SK-N-SH treated with all-trans-retinoic acid at 6 μM for 48 hours (cell line): Measurements from ENCODE around the gene PIP5K1C.

Experiments
- ATAC-seq: fragments of 200-7000 bp; cut with Tn5 transposase; 3 replicates; pipeline ENCODE4 v1.9.1; 2020; ENCODE audit warnings: mild to moderate bottlenecking, moderate library complexity
- ARNTL ChIP-seq: fragments of 450-650 bp; formaldehyde crosslinking; IDR thresholded peaks from 2 replicates; pipeline ENCODE4 v1.5.0; 2020; ENCODE audit warnings: low read depth, mild to moderate bottlenecking, moderate library complexity, borderline replicate concordance
- BACH2 ChIP-seq: fragments of 250-450 bp; sonication (Bioruptor Pico); IDR thresholded peaks from 2 replicates; pipeline ENCODE4 v1.9.0; 2021; ENCODE audit warnings: mild to moderate bottlenecking, borderline replicate concordance
- ESRRG ChIP-seq: fragments of 250-450 bp; sonication (Bioruptor Pico); IDR thresholded peaks from 2 replicates; pipeline ENCODE4 v1.6.1; 2021; ENCODE audit warnings: mild to moderate bottlenecking
- GLIS3 ChIP-seq: fragments of 250-450 bp; sonication (Bioruptor Pico); IDR thresholded peaks from 2 replicates; pipeline ENCODE4 v1.5.0; 2020; ENCODE audit warnings: mild to moderate bottlenecking, moderate library complexity
- ISL1 ChIP-seq: fragments of 250-450 bp; sonication (Bioruptor Pico); IDR thresholded peaks from 2 replicates; pipeline ENCODE4 v2.1.2; 2022; ENCODE audit warnings: mild to moderate bottlenecking, moderate library complexity
- PPARA ChIP-seq: fragments of 250-450 bp; sonication (Bioruptor Pico); IDR thresholded peaks from 2 replicates; pipeline ENCODE4 v1.5.0; 2020; ENCODE audit warnings: mild to moderate bottlenecking, borderline replicate concordance
- SNAI2 ChIP-seq: fragments of 250-450 bp; sonication (Bioruptor Pico); IDR thresholded peaks from 2 replicates; pipeline ENCODE4 v1.5.0; 2020; ENCODE audit warnings: mild to moderate bottlenecking, moderate library complexity
- TCF4 ChIP-seq: fragments of 250-450 bp; sonication (Bioruptor Pico); IDR thresholded peaks from 2 replicates; pipeline ENCODE4 v1.8.0; 2021; ENCODE audit warnings: mild to moderate bottlenecking, moderate library complexity, borderline replicate concordance
- TOX ChIP-seq: fragments of 250-450 bp; sonication (Bioruptor Pico); IDR thresholded peaks from 2 replicates; pipeline ENCODE4 v1.8.0; 2021; ENCODE audit warnings: mild to moderate bottlenecking, moderate library complexity, borderline replicate concordance
- ZC3H10 ChIP-seq: fragments of 250-450 bp; sonication (Bioruptor Pico); IDR thresholded peaks from 2 replicates; pipeline ENCODE4 v1.5.1; 2021; ENCODE audit warnings: mild to moderate bottlenecking, moderate library complexity
- ZFP3 ChIP-seq: fragments of 250-450 bp; sonication (Bioruptor Pico); IDR thresholded peaks from 2 replicates; pipeline ENCODE4 v1.5.0; 2020; ENCODE audit warnings: mild to moderate bottlenecking, moderate library complexity
- ZFP30 ChIP-seq: fragments of 450-650 bp; formaldehyde crosslinking; IDR thresholded peaks from 2 replicates; pipeline ENCODE4 v1.5.0; 2022; ENCODE audit warnings: mild to moderate bottlenecking, moderate library complexity
- ZNF565 ChIP-seq: fragments of 450-650 bp; formaldehyde crosslinking; conservative IDR thresholded peaks from 2 replicates; pipeline ENCODE4 v1.5.0; 2020; ENCODE audit warnings: low read depth, mild to moderate bottlenecking, moderate library complexity
- ZNF70 ChIP-seq: fragments of 450-650 bp; formaldehyde crosslinking; IDR thresholded peaks from 2 replicates; pipeline ENCODE4 v1.5.0; 2020; ENCODE audit warnings: mild to moderate bottlenecking, moderate library complexity
- ZNF8 ChIP-seq: fragments of 450-650 bp; formaldehyde crosslinking; IDR thresholded peaks from 2 replicates; pipeline ENCODE4 v1.5.0; 2020; ENCODE audit warnings: mild to moderate bottlenecking, moderate library complexity
- TF ChIP-seq, protein P1 (sequence below): fragments of 250-450 bp; sonication (Bioruptor Pico); IDR thresholded peaks from 2 replicates; pipeline ENCODE4 v1.8.0; 2021; ENCODE audit warnings: low read depth, mild to moderate bottlenecking, moderate library complexity, borderline replicate concordance
- TF ChIP-seq, protein P2 (sequence below): fragments of 250-450 bp; sonication (Bioruptor Pico); IDR thresholded peaks from 2 replicates; pipeline ENCODE4 v1.5.1; 2020; ENCODE audit warnings: low read depth, mild to moderate bottlenecking, moderate library complexity
- TF ChIP-seq, protein P3 (sequence below): fragments of 250-450 bp; sonication (Bioruptor Pico); IDR thresholded peaks from 2 replicates; pipeline ENCODE4 v1.5.0; 2020; ENCODE audit warnings: mild to moderate bottlenecking, moderate library complexity

PIP5K1C gene

DNA sequence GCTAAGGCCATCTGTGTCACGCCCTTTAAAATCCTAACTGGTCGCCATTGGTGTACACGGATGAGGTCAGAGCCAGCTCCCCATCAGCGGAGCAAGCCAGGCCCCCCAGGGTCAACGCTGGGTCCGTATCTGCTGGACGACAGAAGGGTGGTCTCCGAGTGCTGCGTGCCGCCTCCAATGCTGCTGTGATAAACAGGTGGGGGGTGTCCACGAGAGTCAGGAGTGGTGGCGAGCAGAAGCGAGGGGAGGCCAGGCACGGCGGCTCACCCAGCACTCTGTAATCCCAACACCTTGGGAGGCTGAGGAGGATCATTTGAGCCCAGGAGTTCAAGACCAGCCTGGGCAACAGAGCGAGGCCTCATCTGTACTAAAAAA lies 42.9 kb downstream of the PIP5K1C start (continued):
- TF ChIP-seq TCF4 (CRISPR knock-in tag) = no peak

DNA sequence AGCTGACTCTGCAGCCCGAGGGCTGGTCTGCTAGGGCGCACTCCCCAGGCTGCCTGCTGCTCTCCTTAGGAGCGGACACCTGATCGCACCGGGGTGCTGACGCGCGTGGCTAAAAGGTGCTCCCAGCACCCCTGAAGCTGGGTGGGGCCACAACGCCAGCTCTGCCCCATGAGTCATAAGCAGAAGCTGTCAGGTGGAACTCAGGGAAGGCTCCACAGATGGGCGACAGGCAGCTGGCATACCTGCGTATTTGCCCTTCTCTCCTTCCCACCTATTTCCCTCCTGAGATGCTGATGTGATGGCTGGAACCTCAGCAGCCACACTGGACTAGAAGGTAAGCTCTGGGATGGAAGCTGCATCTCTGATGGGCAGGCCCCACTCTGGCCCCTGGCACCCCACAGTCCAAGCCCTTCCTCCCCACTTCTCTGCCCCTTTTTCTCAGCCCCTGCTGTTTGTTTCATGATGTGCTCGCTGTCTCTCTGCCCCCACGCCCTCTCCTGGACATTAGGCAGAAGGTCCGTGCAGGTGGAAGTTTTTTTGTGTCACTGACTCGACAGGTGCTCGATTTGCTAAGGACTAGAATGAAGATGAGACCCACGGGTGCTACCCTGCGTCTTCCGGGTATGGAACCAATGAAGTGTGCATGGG lies 43.4 kb downstream of the PIP5K1C start:
- ATAC-seq = no peak
- TF ChIP-seq ARNTL (CRISPR knock-in tag) (no peak), ZNF565 (CRISPR knock-in tag) (no peak)
- TF ChIP-seq, protein P1, sequence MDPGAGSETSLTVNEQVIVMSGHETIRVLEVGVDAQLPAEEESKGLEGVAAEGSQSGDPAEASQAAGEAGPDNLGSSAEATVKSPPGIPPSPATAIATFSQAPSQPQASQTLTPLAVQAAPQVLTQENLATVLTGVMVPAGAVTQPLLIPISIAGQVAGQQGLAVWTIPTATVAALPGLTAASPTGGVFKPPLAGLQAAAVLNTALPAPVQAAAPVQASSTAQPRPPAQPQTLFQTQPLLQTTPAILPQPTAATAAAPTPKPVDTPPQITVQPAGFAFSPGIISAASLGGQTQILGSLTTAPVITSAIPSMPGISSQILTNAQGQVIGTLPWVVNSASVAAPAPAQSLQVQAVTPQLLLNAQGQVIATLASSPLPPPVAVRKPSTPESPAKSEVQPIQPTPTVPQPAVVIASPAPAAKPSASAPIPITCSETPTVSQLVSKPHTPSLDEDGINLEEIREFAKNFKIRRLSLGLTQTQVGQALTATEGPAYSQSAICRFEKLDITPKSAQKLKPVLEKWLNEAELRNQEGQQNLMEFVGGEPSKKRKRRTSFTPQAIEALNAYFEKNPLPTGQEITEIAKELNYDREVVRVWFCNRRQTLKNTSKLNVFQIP (CRISPR knock-in tag) = no peak

DNA sequence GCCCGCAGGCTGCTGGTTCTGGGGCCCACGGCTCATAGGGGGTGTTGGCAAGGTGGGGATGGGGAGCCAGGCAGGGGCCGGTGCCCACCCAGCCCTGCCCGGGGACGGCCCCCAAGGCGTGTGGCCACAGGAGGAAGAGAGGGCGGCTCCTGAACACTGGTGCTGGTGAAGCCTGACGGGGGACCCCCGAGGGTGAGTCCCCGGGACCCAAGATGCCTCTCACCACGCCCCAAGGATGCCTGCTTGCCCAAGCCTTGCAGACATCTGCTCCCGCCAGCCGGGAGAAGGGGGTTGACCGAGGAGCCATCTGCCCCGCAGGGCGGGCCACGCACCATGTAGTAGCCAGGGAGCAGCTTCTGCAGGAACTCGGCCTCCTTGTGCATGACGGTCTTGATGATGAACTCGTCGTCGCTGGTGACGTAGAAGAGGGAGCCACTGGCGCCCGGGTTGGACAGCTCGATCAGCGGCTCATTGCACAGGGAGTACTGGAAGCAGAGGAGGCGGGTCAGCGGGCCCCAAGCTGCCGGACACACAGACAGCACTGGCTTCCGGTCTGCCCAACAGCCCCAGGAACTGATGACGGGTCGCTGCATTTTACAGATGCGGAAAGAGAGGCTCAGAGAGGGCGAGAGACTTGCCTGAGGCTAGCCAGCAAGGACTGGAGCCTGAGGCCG lies 44.1 kb downstream of the PIP5K1C start:
- TF ChIP-seq ZNF70 (CRISPR knock-in tag) (no peak), GLIS3 (CRISPR knock-in tag) (no peak), BACH2 (no peak), ZFP3 (CRISPR knock-in tag) (no peak), ESRRG (CRISPR knock-in tag) (no peak), ZNF565 (CRISPR knock-in tag) (no peak), ZFP30 (no peak), ISL1 (CRISPR knock-in tag) (no peak), TCF4 (CRISPR knock-in tag) (no peak), TOX (CRISPR knock-in tag) (no peak)
- TF ChIP-seq, protein P2, sequence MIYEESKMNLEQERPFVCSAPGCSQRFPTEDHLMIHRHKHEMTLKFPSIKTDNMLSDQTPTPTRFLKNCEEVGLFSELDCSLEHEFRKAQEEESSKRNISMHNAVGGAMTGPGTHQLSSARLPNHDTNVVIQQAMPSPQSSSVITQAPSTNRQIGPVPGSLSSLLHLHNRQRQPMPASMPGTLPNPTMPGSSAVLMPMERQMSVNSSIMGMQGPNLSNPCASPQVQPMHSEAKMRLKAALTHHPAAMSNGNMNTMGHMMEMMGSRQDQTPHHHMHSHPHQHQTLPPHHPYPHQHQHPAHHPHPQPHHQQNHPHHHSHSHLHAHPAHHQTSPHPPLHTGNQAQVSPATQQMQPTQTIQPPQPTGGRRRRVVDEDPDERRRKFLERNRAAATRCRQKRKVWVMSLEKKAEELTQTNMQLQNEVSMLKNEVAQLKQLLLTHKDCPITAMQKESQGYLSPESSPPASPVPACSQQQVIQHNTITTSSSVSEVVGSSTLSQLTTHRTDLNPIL (CRISPR knock-in tag) = no peak
- TF ChIP-seq, protein P1 (CRISPR knock-in tag) = no peak
- TF ChIP-seq, protein P3, sequence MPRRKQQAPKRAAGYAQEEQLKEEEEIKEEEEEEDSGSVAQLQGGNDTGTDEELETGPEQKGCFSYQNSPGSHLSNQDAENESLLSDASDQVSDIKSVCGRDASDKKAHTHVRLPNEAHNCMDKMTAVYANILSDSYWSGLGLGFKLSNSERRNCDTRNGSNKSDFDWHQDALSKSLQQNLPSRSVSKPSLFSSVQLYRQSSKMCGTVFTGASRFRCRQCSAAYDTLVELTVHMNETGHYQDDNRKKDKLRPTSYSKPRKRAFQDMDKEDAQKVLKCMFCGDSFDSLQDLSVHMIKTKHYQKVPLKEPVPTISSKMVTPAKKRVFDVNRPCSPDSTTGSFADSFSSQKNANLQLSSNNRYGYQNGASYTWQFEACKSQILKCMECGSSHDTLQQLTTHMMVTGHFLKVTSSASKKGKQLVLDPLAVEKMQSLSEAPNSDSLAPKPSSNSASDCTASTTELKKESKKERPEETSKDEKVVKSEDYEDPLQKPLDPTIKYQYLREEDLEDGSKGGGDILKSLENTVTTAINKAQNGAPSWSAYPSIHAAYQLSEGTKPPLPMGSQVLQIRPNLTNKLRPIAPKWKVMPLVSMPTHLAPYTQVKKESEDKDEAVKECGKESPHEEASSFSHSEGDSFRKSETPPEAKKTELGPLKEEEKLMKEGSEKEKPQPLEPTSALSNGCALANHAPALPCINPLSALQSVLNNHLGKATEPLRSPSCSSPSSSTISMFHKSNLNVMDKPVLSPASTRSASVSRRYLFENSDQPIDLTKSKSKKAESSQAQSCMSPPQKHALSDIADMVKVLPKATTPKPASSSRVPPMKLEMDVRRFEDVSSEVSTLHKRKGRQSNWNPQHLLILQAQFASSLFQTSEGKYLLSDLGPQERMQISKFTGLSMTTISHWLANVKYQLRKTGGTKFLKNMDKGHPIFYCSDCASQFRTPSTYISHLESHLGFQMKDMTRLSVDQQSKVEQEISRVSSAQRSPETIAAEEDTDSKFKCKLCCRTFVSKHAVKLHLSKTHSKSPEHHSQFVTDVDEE (CRISPR knock-in tag) = no peak
- peak; percentile 37 for ATAC-seq

DNA sequence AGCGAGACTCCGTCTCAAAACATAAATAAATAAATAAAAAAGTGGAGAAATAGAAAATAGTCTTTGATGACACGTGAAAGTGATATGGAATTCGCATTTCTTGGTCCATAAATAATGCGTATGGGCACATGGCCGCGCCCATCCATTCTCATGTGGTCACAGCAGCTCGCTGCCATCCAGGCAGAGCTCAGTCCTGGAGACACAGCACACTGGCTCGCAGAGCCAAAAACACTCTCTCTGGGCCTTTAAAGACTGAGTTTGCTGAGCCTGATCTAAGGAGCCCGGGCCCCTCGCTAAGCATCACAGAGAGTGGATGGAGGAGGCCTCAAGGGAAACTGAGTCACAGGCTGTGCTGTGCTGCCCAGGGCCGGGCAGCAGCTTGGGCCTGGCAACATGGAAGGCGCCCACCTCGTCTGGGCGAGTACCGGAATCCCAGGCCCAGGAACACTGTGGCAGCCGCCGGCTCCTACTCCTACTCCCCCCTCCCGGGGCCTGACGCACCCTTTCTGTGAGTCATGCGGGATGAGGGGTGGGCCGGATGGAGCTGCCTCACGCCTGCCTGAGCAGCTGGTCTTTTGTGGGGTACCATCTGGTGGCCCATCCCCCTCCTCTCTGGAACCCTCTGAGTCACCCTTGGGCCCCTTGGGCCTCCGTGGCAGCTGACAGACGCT lies 44.7 kb downstream of the PIP5K1C start:
- ATAC-seq = peak; percentile 93
- TF ChIP-seq BACH2 = no peak
- TF ChIP-seq ZFP3 (CRISPR knock-in tag) = 0 out of 2 replicates have a peak, but pooled peaks have one; percentile 50

DNA sequence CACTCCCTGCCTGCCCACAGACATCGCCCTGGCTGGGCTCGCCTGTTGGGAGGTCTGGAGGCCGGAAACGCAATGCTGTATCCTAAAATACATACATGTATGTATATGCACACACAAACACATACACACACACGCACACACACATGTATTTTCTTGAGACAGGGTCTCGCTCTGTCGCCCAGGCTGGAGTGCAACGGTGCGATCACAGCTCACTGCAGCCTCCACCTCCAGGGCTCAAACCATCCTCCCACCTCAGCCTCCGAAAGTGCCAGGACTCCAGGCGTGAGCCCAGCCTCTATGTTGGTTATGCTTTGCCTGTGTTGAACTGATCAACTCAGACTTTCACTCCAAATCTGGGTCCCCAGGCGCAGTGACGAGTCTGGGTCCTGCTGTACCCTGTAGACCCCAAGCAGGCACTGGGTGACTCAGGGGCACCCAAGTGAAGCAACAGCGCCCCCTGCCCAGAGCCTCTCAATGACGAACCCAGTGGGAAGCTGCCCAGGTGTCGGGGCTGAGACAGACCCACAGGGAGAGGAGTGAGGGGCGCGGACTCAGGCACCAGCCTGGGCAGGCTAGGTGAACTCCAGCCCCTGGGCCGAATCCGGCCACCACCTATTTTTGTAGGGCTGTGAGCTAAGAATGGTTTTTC lies 46.3 kb downstream of the PIP5K1C start:
- no peak for TF ChIP-seq TOX (CRISPR knock-in tag)
- no peak for TF ChIP-seq ZNF8 (CRISPR knock-in tag)
- no peak for TF ChIP-seq SNAI2 (CRISPR knock-in tag)
- no peak for TF ChIP-seq PPARA
- no peak for TF ChIP-seq ZC3H10 (CRISPR knock-in tag)
- no peak for TF ChIP-seq ZFP30
- no peak for ATAC-seq
